Skeletal muscle cell (primary cell): Measurements from ENCODE around the gene MESP2.

Source experiments
- DNase-seq: peaks from one replicate; pipeline ENCODE4 v3.0.0-alpha.2; 2010; ENCODE audit warnings: low read depth
- H3K4me3 ChIP-seq: 2 replicates; pipeline ENCODE4 v1.5.1; 2011; ENCODE audit warnings: low read depth, mild to moderate bottlenecking, control low read depth, low read length, moderate library complexity

Gene MESP2

DNA sequence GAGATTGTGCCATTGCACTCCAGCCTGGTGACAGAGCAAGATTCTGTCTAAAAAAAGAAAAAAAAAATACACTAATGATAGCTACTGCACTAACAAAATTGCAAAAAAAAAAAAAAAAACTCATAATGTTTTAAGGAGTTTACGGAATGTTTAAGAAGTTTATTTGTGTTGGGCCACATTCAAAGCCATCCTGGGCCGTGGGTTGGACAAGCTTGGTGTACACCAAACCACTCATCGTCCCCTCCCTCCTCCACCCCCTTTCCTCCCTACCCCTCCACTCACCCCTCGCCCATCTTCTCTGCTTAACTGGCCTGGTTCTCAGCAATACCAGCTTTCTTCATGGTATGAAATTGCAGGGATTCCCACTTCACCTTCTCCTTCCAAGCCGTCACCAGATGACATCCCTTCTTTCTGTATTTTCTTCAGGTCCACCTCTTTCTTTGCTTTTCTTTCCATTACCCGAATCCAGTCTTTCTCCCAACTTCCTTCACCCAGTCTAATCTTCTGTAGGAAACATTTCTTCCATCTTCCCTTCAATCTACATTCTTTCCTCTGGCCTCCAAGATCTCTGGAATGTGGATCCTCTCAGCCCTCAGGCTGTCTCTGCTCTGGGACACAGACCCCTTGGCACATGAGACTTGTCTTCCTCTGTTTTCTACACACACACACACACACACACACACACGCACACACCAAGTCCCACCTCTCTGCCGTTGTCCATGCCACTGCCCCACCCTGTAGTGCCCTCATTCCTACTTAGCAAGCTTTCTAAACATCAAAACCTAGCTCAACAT, 21.6 kb upstream of the MESP2 start:
- no peak overlapping the region for H3K4me3 ChIP-seq
- DNase-seq: no peak

- no peak for DNase-seq
Observed at GRCh38 chr15:89755701-89756100, 20.4 kb upstream of the MESP2 start.

GRCh38 chr15:89756897-89757296, 19.2 kb upstream of the MESP2 start:
- DNase-seq: no peak
- no peak overlapping the region for H3K4me3 ChIP-seq

More at GRCh38 chr15:89755701-89756100, 20.4 kb upstream of the MESP2 start:
- no peak overlapping the region for H3K4me3 ChIP-seq

GRCh38 chr15:89758283-89758682, 17.8 kb upstream of the MESP2 start:
- DNase-seq: no peak
- no peak overlapping the region for H3K4me3 ChIP-seq

DNA sequence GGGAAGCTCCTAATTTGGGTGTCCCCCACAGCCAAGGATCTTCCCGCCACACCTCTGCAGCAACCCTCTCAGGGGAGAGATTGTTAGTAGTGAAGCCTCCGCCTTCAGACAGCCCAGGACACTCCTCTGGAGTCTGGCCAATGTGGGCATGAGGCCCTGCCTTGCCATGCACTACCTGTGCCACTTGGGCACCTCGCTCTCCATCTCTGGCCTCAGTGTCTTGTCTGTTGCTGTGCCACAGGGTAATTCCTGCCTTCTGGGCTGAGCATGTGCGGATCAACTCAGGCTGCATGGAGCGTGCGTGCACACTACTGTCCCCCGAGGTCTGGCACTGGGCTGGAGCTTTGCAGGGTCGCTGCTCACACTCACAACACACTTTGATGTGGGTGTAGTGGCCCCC, 17.2 kb upstream of the MESP2 start:
- no peak for DNase-seq
- no peak overlapping the region for H3K4me3 ChIP-seq

DNA sequence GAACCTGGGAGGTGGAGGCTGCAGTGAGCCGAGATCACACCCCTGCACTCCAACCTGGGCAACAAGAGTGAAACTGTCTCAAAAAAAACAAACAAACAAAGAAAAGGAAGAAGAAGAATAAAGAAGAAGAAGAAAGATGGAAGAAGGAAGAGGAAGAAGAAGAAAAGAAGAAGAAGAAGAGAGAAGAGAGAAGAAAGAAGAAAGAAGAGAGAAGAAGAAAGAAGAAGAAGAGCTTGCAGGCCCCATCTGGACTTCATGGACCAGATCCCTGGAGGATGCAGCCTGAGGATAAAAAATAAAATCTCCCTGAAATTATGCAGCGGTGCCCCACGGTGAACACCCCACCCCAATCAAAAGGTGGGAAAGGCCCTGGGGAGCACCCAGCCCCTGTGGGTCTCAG, 16.3 kb upstream of the MESP2 start:
- H3K4me3 ChIP-seq: no peak overlapping the region
- DNase-seq: no peak

- DNase-seq: no peak
- no peak overlapping the region for H3K4me3 ChIP-seq
Observed at GRCh38 chr15:89760303-89761008, 15.7 kb upstream of the MESP2 start.

GRCh38 chr15:89761009-89761831, 14.9 kb upstream of the MESP2 start:
- no peak overlapping the region for H3K4me3 ChIP-seq
- no peak for DNase-seq

DNA sequence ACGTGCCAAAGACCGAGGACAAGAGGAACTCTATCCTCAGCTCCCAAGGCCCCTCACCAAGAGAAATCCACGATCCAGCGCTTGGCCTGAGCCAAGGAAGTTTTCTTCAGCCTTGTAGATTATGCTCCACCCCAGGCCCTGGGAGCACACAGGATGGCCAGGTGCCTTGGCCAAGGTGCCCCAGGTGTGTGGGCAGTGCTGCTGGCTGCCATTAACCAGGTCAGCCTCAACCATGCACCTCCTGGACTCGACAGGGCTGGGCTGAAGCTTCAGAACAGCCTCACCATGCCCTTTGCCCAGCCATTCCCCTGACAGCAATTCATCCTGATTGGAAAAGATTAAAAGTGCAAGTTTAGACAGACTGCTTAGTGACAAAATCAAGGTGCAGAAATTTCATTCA, 14.2 kb upstream of the MESP2 start:
- no peak for DNase-seq

GRCh38 chr15:89765694-89766093, 10.4 kb upstream of the MESP2 start:
- no peak for DNase-seq

More for the DNA sequence above, 14.2 kb upstream of the MESP2 start:
- no peak overlapping the region for H3K4me3 ChIP-seq

GRCh38 chr15:89766357-89767311, 9.5 kb upstream of the MESP2 start:
- H3K4me3 ChIP-seq: no peak overlapping the region
- DNase-seq: no peak

More at GRCh38 chr15:89765694-89766093, 10.4 kb upstream of the MESP2 start:
- H3K4me3 ChIP-seq: no peak overlapping the region

- no peak for DNase-seq
- no peak overlapping the region for H3K4me3 ChIP-seq
Observed at GRCh38 chr15:89767411-89767915, 8.7 kb upstream of the MESP2 start.

- H3K4me3 ChIP-seq: no peak overlapping the region
- DNase-seq: no peak
Observed at GRCh38 chr15:89768071-89768500, 8.0 kb upstream of the MESP2 start.

GRCh38 chr15:89769366-89769765, 6.8 kb upstream of the MESP2 start:
- H3K4me3 ChIP-seq: no peak overlapping the region
- DNase-seq: no peak

- no peak for DNase-seq
Observed at GRCh38 chr15:89770041-89770440, 6.1 kb upstream of the MESP2 start.

GRCh38 chr15:89772932-89773583, 3.1 kb upstream of the MESP2 start:
- H3K4me3 ChIP-seq: no peak overlapping the region
- DNase-seq: no peak

More at GRCh38 chr15:89770041-89770440, 6.1 kb upstream of the MESP2 start:
- H3K4me3 ChIP-seq: no peak overlapping the region

DNA sequence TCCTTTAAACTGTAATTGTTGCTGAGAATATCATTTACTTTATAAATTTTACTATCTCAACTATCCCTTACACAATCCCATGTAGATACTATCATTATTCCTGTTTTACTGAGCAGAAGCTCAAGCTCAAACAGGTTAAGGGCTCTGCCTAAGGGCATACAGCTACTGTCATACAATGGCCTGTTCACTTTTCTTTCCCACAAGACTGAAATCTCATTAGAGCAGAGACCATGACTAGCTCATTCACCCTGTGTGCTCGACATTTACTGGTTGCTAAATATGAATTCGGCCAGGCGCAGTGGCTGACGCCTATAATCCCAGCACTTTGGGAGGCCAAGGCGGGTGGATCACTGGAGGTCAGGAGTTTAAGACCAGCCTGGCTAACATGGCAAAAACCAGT, 1.6 kb upstream of the MESP2 start:
- no peak for DNase-seq

GRCh38 chr15:89775815-89776214, 317 bp upstream of the MESP2 start:
- H3K4me3 ChIP-seq: peak overlapping the region; percentile 46
- DNase-seq: no peak

More for the DNA sequence above, 1.6 kb upstream of the MESP2 start:
- H3K4me3 ChIP-seq: no peak overlapping the region
